Measurements from ENCODE around the gene TULP3.

Gene TULP3

DNA sequence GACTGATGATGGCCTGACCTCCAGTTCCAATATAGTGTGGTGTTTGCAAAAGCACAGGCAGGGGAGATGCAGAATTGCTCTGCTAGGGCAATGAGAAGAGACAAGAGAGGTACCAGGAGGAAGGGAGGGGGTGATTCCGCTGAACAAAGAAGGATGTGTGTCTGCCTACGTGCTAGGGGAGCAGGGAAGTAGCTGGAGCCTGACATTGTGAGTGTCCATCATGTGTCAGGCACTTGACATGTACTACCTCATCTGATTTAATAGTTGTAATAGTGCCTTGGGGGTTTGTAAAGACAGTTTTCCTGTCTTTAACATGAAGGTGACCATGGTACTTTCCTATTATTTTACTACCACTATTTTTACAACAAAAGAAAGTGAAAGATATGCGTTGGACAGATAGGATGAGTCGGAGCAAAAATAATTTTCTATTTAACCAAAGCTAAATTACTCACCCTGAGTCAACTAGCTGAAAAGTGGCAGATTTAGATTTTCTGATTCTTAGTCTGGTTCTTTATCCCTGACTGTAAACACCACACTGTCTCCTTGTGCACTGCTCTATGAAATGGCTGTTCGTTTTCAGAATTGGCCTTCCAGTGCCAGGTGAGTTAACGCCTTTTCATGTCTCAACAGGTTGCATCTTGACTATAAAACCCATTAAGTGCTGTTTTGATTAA, 34.8 kb downstream of the TULP3 start:
- no peak for DNase-seq (ENCODE audit: low read depth in 2 of 2)

DNA sequence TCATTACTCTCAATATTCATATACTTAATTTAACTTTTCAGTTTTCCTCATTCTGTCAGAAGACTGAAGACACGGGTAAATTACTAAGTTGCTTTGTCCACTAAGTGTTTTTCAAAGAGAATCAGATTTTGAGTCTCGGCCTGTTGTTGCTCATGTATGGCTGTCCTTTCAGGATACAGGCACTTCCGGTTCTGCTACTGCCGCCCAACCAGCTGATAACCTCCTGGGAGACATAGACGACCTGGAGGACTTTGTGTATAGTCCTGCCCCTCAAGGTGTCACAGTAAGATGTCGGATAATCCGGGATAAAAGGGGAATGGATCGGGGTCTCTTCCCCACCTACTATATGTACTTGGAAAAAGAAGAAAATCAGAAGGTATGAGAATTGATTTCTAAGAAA, 40.2 kb downstream of the TULP3 start:
- no peak for DNase-seq (ENCODE audit: low read depth in 2 of 2)

DNA sequence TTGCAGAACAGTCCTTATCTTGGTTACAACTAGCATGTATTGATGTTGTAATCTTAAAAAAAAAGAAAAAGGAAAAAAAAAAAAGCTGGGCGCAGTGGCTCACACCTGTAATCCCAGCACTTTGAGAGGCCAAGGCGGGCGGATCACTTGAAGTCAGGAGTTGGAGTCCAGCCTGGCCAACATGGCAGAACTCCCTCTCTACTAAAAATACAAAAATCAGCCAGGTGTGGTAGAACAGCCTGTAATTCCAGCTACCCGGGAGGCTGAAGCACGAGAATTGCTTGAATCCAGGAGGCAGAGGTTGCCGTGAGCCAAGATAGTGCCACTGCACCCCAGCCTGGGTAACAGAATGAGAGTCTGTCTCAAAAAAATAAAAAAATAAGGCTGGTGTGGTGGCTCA, 42.9 kb downstream of the TULP3 start:
- no peak for DNase-seq (ENCODE audit: low read depth in 2 of 2)

DNA sequence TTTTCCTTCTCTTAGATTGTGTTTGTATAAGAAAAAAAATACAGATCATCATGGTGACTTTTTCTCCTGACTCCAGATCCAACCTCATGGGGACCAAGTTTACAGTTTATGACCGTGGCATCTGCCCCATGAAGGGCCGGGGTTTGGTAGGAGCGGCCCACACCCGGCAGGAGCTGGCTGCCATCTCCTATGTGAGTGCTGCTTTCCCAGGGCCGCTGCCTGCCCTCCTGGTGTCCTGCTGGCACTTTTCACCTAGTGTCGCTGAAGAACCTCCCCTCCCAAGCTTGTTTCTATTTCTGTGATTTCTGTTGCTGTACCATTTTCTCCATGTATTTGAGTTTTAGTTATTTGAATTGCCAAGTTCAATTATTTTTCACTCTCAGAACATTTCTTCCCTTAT, 43.7 kb downstream of the TULP3 start:
- DNase-seq (ENCODE audit: low read depth in 2 of 2) = no peak

DNA sequence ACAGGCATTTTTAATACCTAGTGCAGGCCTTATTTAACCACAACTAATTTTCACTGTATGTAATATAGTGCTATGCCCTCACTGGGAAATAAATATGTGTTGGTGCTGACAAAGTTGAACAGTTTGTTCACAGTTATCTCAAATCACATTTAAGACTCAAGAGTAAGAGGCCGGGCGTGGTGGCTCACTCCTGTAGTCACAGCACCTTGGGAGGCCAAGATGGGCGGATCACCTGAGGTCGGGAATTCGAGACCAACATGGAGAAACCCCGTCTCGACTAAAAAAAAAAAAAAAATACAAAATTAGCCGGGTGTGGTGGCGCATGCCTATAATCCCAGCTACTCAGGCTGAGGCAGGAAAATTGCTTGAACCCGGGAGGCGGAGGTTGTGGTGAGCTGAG, 45.6 kb downstream of the TULP3 start:
- no peak for DNase-seq (ENCODE audit: low read depth in 2 of 2)

DNA sequence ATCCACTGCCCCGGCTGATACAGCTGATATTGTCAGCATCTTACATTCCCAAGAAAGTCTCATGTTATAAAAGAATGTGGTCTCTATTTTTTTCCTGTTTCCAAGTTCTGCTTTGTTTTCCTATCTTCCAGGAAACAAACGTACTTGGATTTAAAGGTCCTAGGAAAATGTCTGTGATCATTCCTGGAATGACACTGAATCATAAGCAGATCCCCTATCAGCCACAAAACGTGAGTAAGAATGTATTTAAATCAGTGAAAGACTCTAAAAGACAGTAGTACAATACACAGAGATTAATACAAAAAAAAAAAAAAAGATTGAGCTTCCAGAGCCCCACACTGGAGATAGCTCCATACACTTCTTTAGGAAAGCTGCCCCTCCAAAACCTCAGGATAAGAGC, 46.8 kb downstream of the TULP3 start:
- DNase-seq (ENCODE audit: low read depth in 2 of 2) = no peak

DNA sequence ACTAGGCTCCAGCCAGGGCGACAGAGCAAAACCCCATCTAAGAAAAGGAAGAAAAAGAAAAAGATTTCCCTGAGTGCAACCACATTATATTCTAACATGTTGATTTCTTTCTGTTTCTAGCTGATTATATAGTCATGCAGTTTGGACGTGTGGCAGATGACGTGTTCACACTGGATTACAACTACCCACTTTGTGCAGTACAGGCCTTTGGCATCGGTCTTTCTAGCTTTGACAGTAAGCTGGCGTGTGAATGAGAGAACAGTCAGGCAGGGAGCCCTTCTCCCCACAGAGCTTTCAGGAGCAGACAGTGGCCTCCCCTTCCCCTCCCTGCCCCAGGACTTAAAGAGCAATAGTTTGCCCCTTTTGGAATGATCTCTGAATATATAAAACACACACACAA, 48.5 kb downstream of the TULP3 start:
- DNase-seq (ENCODE audit: low read depth in 2 of 2) = no peak

DNA sequence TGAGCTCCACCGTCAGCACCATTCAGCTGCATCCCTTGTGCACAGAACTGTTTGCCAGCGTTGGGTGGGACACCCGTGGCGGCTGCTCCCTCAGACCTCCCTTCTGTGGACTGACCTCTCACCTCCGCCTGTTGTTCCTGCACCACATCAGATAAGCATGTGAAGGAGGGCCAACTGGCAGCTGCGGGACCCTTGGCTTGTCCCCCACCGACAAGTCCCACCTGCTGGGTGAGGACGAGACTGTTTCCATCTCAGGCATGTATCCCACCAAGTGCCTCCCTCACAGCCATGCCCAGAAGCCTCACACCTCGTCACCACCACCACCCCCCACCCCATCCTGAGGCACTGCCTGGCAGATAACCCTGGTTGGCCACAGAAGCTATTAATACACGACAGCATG, 49.9 kb downstream of the TULP3 start:
- no peak for DNase-seq (ENCODE audit: low read depth in 2 of 2)

DNA sequence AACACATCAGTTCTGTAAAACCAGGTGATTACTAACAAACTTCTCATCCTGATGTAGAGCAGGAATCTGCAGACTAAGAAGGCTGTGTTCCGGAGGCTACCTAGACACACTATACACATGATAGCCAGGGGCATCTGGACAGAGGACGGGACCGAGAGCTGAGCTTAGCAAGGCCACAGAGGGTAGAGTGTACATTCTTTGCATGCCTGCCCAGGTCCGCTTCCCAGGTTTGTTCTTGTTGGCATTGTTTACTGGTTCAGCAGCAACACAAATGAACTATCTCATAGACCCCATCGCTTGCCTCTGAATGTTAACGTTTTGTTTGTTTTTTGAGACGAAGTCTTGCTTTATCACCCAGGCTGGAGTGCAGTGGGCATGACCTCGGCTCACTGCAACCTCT, 50.8 kb downstream of the TULP3 start:
- no peak for DNase-seq (ENCODE audit: low read depth in 2 of 2)

DNA sequence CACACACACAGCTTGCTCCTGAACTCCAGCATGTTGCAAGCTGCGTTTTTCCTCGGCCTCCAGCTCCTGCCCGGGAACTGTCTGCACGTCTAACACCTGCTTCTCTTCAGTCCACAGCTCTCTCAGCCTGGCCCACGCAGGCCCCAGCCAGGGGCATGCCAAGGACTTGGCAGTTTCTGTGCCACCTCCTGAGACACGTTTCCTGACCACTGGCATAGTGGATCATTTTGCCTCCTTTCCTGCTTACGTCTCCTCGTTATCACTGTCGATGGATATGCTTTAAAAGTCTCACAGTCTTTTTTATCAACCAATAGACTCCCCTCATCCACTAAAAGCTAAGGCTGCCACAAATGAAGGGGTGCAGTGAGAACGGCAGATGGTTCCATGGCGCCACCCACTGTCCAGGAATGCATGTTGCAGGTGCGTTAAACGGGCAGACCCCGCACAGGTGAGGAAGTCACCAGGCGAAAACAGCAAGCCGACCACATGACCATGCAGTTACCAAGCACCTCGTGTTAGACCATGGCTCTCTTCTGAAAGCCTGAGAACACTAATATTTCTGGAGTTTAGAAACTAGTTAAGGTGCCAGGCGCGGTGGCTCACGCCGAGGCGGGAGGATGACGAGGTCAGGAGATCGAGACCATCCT, 53.8 kb downstream of the TULP3 start:
- DNase-seq (ENCODE audit: low read depth in 2 of 2) = peak; percentile 36 to 56

DNA sequence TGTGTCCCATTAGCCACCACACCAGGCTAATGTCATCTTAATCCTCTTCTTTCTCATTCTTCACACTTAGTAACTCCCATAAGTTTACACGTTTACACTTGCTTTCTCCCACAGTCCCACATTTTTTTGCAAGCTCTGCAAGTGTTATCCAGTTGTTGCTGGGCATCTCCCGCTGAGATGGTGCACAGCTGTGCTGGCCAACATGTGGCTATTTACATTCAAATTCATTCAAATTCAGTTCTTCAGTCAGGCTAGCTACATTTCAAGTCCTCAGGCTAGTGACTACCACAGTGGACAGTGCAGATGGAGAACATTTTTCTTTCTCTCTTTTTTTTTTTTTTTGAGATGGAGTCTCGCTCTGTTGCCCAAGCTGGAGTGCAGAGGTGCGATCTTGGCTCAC, 58.7 kb downstream of the TULP3 start:
- DNase-seq (ENCODE audit: low read depth in 2 of 2) = no peak

DNA sequence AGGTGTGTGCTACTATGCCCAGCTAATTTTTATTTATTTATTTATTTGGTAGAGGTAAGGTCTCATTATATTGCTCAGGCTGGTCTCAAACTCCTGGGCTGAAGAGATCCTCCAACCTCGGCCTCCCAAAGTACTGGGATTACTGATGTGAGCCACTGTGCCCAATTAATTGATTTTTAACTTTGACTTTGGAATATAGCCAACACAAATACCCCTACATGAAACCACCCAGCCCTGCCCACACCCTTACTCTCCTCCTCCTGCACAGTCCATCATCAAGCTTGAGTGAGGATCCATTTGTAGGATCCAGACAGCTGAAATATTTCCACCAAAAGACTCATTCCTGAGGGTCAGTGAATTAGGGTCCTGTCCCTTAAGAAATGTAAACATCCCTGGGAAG, 65.2 kb downstream of the TULP3 start:
- no peak for DNase-seq (ENCODE audit: low read depth in 2 of 2)

DNA sequence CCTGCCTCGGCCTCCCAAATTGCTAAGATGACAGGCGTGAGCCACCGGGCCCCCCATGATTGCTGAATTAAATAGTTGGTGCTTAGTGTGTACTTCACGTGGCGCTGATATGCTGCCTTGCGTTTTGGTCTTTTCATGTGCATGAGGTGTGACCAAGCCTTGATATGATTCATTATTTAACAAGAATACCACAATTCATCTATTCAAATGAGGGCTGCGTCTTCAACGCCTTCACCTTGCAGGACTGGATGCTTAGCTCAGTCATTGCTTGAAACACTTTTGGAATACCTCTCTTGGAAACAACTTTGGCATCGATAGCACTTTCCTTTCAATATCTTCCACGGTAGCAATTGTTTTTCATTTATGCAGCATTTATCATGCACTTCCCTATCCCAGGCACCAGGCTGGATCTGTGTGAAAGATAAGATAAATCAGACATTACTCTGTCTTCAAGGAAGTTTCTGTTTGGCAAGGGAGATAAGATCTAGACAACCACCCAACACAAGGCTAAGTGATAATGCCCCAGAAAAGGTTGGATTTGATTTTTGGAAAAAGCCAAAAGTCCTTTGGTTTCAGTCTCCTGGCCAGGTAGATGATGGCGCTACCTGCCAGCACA, 67.2 kb downstream of the TULP3 start:
- no peak for DNase-seq (ENCODE audit: low read depth in 2 of 2)

DNA sequence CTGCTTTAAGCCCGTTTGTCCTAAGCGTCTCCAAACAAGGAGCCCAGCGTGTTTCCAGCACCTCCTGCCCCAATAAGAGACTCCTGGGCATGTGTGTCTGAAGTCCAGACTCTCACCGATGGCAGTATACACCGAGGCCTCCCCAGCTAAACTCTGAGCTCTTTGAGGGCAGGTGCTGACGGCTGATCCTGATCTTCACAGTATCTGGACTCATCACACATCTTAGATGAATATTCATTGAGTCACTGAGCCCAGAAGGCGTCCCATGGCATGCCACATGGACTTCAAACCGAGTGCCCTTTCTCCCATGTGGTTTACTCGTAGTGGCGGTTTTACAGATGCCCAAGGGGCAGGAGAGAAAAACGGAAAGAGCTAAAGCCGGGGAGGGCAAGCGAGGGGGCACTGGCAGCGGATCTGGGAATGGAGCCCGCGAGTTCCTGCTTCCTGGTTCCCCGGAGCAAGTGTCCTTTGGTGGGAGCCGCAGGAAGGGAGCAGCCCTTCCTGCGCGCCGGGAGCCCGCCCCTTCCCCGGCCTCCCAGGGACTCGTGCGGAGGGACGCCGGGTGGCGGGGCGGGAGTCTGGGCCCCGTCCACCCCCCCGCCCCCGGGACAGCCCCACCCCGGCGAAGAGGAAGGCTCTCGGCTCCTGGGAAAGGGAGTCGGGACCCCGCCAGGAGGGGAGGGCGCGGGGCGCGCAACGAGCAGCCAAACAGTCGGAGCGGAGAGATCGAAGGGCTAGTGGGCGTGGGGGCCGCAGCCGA, 67.9 kb downstream of the TULP3 start:
- no peak for DNase-seq (ENCODE audit: low read depth in 2 of 2)

DNA sequence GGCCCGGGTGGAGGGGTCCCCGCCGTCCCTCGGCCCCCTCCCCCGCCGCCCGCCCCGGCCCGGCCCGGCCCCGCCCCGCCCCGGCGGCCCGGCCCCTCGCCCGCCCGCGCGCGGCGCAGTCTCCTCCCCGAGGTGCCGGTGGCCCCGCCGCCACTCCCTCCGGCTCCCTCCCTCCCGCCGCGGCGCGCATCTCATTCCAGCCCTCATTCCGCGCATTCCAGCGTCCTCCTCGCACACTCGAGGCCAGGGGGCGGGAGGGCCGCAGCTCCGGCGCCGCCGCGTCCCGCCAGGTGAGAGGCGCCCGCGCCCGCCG, 68.5 kb downstream of the TULP3 start, which contains the start of gene TEAD4:
Gene TEAD4 (plus strand): TSS at position 206 of the 313 bp plus-strand sequence.
- DNase-seq (ENCODE audit: low read depth in 2 of 2) = no peak

DNA sequence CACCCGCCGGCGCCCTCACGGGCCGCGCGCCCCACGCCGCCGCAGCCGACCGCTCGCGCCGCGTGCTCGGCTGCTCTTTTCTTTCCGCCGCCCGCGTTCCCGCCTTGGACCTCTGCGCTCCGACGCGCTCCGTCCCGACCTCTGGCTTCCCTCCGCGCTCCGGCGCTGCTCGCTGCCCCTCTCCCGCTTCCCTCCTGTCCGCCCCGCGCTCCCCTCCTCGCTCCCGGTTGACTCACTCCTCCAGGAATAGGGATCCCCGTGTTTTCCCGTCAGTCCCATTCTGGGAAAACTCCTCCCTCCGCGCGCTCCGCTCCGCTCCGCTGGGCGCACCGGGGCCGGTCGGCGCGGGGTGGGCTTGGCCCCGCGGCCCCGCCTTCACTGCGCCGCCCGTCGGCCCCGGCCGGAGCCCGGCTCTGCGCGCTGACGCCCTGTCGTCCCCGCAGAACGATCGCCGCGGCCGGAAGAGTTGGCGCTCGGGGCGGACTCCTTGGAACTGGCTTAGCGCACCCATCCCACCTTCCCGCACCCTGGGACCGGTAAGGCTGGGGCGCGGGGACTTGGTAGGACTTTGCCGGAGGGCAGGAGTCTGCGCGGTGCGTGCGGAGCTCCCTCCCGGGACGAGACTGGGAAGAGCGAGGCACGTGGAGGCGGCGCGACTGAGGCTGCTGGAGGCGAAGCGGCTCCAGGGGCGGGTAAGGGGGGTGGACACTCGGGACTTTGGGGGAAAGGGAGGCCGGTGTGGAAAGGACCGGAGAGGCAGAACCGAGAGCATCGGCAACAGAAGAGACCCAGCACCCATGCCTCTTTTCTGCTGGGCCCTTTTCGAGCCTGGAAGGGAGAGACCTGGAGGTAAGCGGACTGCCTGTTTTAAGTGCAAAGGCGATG, 69.1 kb downstream of the TULP3 start:
- DNase-seq (ENCODE audit: low read depth in 2 of 2) = no peak

DNA sequence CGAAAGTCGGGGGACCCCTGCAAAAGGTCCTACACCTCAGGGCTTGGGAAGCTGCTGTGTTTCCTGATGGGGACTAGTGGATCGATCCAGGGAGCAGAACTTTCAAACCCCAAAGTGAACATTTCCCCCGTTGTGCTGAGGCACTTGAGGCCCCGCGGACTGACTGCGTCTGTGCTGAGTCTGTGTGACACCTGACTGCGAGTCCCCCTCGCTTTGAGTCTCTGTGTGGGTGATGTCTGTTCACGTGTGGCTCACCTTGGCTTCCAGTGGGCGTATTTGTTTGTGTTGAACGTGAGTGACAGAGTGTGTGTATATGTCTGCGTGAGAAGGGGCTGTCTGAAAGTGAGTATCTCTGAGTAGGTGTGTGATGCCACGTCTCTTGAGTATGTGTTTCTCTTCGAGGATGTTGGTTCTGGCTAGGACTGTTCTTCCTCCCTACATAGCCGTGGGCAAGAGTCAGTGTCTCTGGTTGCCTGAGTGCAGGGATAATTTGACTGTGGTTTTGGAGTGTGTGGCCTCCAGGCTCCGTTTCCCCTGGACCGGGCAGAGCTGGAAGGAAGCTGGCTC, 69.8 kb downstream of the TULP3 start:
- DNase-seq (ENCODE audit: low read depth in 2 of 2) = no peak

DNA sequence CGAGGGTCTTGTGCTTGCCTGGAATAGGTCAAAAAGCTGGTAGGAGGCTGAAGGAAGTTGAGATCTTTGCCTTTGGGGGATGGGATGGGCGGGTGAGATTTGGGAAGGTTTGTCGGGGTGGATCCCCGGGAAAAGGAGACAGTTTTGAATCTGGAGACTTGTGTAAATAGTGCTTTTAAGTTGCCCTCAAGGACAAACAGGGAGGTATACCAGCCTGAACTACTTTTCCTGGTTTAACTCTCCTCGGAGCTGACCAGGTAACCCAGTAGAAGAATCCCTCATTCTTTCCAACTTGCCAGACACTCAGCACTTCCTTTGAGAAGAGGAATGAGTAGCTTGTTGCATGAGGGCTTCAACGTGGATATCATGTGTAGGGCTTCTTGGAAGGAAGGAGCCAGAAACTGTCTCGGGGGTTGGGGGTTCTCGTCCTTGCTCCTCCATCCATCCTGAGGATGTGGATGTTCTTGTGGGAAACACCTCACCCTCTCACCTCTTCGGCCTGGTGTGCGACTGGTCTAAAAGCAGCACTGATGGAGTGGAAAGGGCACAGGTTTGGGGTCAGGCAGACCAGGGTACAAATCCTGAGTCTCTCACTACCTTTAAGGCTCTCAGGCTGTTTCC, 70.4 kb downstream of the TULP3 start:
- no peak for DNase-seq (ENCODE audit: low read depth in 2 of 2)

DNA sequence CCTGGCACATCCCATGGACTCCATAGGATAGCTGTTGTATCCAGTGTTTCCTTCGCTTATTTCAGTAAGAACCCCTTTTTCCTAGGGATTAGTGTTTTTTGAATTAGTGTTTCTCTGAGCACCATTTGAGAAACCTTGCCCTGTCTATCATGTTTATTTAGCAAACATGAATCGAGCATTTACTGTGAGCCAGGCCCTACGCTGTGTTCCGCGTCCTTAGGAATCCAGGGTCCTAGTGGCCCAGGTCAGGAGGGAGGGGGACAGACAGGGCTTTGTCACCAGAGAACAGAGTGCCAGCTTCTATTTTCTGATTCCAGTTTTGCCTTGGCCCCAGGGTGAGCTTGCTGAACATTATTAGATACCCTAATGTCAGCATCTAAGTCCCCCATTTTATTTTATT, 71.0 kb downstream of the TULP3 start:
- DNase-seq (ENCODE audit: low read depth in 2 of 2) = no peak

DNA sequence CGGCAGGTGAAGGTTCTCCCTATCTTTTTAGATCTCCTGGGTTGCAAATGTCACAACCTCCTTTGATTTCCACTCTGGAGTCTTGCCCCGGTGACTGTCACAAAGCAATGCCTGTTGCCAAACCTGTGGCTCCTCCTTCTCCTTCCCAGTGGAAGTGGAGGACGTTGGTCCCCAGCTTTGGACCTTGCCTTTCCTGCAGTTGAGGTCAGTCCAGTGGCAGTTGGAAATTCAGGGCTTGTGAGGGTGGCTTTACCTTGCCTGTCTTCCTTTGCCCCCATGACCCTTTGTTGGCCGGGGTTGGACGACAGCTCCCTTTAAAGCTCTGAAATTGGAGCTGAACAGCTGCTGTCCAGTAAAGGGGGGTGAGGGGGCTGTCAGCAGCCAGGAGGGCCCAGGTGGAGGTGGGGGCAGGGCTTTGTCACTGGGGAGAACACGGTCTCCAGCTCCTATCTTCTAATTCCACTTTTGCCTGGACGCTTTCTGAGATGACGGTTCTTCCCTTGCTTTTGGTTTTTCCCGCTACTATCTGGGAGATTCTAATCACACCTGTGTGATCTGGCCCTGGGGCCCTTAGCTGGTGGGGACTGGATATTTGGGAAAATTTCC, 72.6 kb downstream of the TULP3 start:
- no peak for DNase-seq (ENCODE audit: low read depth in 2 of 2)

Measured in stimulated activated CD4-positive, alpha-beta T cell treated with anti-CD3 and anti-CD28 coated beads, Interleukin-15, amount 100 ng/mL, for 48 hours (primary cell).